Fibroblast of mammary gland (primary cell): Measurements from ENCODE around the gene TPM4.

Experiments
- DNase-seq: peaks from one replicate; pipeline ENCODE4 v3.0.0-alpha.2; 2010; ENCODE audit warnings: low read depth
- H3K4me3 ChIP-seq: 2 replicates; pipeline ENCODE4 v1.5.1; 2011; ENCODE audit warnings: low read depth, mild to moderate bottlenecking, low read length, moderate library complexity; ENCODE audit not compliant: control insufficient read depth
- TF ChIP-seq, protein P1 (sequence below): conservative IDR thresholded peaks from 2 replicates; pipeline ENCODE4 v1.5.1; 2011; ENCODE audit warnings: low read depth, low read length, inconsistent platforms; ENCODE audit not compliant: control insufficient read depth, insufficient read depth

Gene TPM4

DNA sequence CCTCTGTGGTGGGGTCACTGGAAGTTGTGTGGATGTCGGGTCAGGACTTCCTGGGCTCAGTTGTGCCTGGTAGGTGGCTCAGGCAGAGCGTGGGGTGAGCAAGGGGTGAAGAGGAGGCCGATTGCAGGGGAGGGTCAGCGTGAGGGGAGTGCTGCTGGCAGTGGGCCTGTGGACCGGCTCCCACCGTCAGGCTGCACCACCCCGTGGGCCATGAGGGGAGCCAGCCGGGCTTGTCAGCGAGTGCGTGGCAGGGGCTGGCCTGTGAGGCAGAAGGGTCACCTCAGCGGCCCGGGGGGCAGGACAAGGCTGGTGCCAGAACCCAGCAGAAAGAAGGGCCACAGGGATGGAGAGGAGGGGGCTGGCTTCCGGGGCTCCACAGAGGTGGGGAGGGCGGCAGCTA lies 48.7 kb downstream of the TPM4 start:
- H3K4me3 ChIP-seq = no peak overlapping the region
- DNase-seq = no peak
- TF ChIP-seq, protein P1, sequence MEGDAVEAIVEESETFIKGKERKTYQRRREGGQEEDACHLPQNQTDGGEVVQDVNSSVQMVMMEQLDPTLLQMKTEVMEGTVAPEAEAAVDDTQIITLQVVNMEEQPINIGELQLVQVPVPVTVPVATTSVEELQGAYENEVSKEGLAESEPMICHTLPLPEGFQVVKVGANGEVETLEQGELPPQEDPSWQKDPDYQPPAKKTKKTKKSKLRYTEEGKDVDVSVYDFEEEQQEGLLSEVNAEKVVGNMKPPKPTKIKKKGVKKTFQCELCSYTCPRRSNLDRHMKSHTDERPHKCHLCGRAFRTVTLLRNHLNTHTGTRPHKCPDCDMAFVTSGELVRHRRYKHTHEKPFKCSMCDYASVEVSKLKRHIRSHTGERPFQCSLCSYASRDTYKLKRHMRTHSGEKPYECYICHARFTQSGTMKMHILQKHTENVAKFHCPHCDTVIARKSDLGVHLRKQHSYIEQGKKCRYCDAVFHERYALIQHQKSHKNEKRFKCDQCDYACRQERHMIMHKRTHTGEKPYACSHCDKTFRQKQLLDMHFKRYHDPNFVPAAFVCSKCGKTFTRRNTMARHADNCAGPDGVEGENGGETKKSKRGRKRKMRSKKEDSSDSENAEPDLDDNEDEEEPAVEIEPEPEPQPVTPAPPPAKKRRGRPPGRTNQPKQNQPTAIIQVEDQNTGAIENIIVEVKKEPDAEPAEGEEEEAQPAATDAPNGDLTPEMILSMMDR = no peak

- no peak overlapping the region for H3K4me3 ChIP-seq
- TF ChIP-seq, protein P1 = no peak
- peak; percentile 38 for DNase-seq
Observed at GRCh38 chr19:16125737-16126495, 49.6 kb downstream of the TPM4 start.

DNA sequence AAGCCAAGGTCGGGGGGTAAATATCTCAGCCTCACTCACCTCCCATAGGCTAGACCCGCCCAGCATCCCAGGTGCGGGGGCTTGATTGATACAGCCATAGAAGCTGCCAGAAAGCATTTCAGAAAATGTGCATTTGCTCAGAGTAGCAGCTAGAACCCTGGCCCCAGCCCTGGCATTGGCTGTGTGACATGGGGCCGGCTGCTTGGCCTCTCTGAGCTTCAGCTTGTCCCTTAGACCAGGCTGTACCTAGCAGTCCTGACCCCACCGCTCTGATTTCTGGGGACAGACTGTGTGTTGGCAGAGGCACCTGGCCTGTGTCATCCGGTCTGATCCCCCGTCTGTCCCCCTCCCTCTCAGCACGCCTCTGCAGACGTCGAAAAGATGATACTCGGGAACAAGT lies 50.8 kb downstream of the TPM4 start:
- TF ChIP-seq, protein P1 = no peak
- H3K4me3 ChIP-seq = no peak overlapping the region
- DNase-seq = no peak

DNA sequence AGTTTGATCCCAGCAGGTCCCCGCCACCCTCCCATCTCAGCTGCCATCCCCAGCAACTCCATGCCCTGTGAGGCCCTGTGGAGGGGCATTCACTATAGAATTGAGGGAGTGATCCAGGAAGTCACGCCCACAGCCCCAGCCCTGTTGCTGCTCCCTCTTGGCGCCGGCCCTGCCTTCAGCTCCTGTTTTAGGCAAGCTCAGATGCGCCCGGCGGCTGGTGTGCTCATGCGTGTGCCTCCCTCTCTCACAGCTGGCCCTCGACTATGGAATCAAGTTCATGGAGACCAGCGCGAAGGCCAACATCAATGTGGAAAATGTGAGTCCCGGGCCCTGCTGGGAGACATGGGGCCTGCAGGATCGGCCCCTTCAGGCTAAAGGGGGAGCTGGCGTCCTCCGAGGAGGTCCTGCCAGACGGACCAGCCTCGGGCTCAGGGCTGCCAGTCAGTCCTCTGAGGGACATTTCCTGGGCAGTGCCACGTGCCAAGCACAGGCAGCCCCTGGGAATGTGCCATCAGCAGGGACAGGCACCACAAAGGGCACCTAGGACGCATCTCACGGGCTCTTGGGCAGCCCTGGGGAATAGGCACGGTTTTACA lies 51.6 kb downstream of the TPM4 start:
- H3K4me3 ChIP-seq = no peak overlapping the region
- TF ChIP-seq, protein P1 = no peak
- no peak for DNase-seq

GRCh38 chr19:16131648-16132047 lies 55.4 kb downstream of the TPM4 start:
- H3K4me3 ChIP-seq = no peak overlapping the region
- TF ChIP-seq, protein P1 = no peak
- DNase-seq = no peak

DNA sequence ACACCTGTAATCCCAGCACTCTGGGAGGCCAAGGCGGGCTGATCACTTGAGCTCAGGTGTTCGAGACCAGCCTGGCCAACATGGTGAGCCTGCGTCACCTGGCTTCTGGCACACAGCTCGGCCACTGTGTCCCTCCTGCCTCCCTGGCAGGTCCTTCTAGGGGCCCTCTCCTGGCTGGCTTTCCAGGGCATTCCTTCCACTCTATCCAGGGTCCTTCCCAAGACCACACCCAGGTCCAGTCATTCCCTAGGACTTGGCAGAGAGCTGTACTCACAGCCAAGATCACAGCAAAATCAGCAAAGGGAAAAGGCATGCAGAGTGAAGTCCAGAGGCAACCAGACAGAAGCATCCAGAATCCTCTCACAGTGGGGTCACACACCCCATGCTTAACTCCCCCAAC lies 57.5 kb downstream of the TPM4 start:
- TF ChIP-seq, protein P1 = no peak
- no peak overlapping the region for H3K4me3 ChIP-seq
- DNase-seq = peak; percentile 13
